GM12873 (cell line): ENCODE measurements around the gene TMTC1.

Experiments
- CTCF ChIP-seq: IDR thresholded peaks from 2 replicates; pipeline ENCODE4 v1.5.1; 2012; ENCODE audit warnings: low read depth, mild to moderate bottlenecking, moderate library complexity, low read length, control low read depth; ENCODE audit not compliant: insufficient read depth; ENCODE audit errors: missing control alignments

Gene TMTC1

DNA sequence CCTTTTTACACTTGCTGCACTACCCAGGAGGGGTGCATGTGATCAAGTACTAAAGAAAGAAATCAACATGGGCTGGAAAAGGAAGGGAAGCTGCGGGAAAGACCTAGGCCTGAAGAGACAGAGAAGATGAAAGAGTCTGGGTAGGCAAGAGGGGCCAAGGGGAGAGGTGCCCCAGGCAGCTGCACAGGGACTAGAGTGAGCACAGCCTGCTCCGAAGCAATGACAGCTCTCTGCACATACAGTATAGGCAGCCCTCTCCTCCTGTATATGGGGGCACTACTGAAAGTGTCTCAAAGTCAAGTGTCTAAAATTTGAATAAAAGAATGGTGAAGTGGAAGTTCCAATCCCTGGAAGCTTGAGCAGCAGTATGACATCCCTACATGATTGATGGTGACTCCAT, 112.0 kb downstream of the TMTC1 start:
- TF ChIP-seq CTCF = no peak

DNA sequence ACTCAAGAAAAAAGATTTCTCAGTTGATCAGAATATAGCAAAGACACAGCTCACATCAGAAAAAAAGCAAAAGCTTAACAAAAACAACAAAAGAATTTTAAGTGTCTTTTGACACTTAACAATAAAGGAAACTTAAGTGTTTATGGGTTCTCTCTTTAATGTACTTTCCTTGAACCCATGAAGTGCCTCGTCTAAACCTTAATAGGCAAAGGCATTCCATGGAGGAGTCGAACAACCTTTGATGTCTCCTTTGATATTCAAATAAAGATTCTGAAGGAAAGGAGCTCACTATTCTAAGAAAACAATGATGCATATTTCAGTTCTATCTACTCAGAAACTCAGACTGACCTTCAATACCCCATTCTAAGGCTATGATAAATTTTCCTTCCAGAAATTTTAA, 116.7 kb downstream of the TMTC1 start:
- no peak for TF ChIP-seq CTCF

DNA sequence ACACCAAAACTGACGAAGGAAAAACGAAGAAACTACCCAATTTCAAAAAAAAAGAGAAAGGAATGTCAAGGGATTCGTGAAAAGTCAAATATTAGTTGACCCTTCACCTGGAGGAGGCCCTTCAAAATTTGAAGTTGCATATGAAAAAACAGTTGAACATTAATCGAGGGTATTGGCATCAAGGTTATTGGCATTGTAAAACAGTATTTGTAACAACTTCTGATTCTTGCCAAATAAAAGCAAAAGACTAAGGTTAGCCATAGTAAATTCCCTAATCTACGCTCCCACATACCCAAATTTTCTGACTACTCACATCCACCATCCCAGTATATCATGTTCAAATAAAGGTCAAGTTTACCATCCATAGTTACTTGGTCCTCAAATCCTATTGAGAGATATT, 118.6 kb downstream of the TMTC1 start:
- TF ChIP-seq CTCF = no peak

DNA sequence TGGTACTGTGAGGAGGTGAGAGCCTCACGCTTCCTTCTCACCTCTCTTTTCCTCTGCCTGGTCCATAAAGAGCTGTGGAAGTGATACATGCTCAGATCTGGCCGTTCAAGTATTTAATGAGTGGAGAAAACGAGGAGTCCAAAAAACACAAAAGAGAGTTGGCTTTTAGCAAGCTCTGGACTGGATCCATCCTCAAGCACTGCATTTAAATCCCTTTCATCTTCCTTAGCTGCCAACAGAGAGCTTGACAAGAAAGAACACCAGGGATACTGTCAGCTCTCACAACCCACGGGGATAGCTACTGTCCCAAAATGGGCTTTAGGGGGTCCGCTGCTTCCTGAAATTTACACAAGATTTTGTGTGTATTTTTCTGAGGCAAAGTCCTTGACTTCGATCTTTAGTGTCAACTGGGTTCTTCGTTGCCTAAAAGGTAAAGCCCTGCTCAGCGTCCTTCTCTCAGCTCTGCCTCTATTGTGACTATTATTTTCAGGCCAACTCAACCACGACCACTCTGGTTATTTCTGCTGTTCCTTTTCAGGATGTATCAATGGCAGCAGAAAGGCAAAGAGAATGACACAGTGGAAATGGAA, 120.9 kb downstream of the TMTC1 start:
- no peak for TF ChIP-seq CTCF

DNA sequence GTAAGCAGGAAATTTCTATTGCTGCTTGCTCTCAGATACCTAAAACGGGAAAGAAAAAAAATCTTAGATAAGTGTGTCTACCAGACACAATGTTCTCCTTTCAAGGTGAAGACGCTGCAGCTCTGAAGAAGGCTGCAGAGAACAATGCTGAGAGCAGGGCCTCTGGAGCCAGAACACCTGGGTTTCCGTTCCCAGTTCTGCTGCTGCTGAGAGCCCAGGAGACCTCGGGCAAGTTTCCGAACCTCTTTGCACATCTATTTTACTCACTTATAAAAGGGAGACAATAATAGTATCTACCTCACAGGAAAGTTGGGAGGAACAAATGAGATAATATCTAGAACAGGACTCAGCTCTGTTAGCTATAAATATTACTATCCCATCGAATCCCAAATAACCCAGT, 122.9 kb downstream of the TMTC1 start:
- no peak for TF ChIP-seq CTCF

- TF ChIP-seq CTCF = no peak
Observed at GRCh38 chr12:29656762-29657538, 126.8 kb downstream of the TMTC1 start.

GRCh38 chr12:29655861-29656260, 127.9 kb downstream of the TMTC1 start:
- no peak for TF ChIP-seq CTCF
